Kidney (tissue), 14 donors: ENCODE measurements around the gene SCAF8. TPM values are rescaled to one million over a fixed set of nuclear protein-coding genes. Genes with fewer than 3 reads are reported as not detected.

ENCODE experiments used
- DNase-seq, 5 donors: peaks; one replicate each; pipeline ENCODE4 v3.0.0-alpha.2; 2013 to 2020
- FAIRE-seq: peaks from 2 replicates; lab custom pipeline; 2012; peaks lifted over from hg19 to GRCh38; lab: Jason Lieb, UNC
- H3K27ac ChIP-seq, 2 donors: one replicate each; pipeline ENCODE4 v1.7.0; 2013; ENCODE audit warnings: low read depth in 2 of 2, low read length in 2 of 2, inconsistent platforms in 1 of 2
- H3K27me3 ChIP-seq: one replicate; pipeline ENCODE4 v1.7.1; 2013; ENCODE audit warnings: low read length, inconsistent platforms; ENCODE audit not compliant: control insufficient read depth, insufficient read depth
- H3K36me3 ChIP-seq, 3 donors: one replicate each; pipeline versions ENCODE4 v1.7.0 to v1.7.1; 2013; ENCODE audit warnings: low read length in 3 of 3, control low read depth in 1 of 3, inconsistent platforms in 1 of 3; ENCODE audit not compliant: insufficient read depth in 3 of 3, control insufficient read depth in 2 of 3
- H3K4me1 ChIP-seq, 3 donors: one replicate each; pipeline versions ENCODE4 v1.7.0 to v1.7.1; 2013; ENCODE audit warnings: low read length in 3 of 3, inconsistent platforms in 1 of 3, low read depth in 1 of 3; ENCODE audit not compliant: control insufficient read depth in 2 of 3, insufficient read depth in 2 of 3
- H3K4me3 ChIP-seq, 3 donors: one replicate each; pipeline versions ENCODE4 v1.7.0 to v1.8.1; 2013; ENCODE audit warnings: low read length in 3 of 3, control low read depth in 1 of 3, inconsistent platforms in 1 of 3
- H3K9ac ChIP-seq, 3 donors: one replicate each; pipeline versions ENCODE4 v1.7.0 to v1.7.1; 2013; ENCODE audit warnings: low read length in 3 of 3, control low read depth in 1 of 3, inconsistent platforms in 1 of 3
- H3K9me3 ChIP-seq, 3 donors: one replicate each; pipeline versions ENCODE4 v1.7.0 to v1.7.1; 2013; ENCODE audit warnings: low read length in 3 of 3, control low read depth in 1 of 3, inconsistent platforms in 1 of 3; ENCODE audit not compliant: control insufficient read depth in 2 of 3, insufficient read depth in 1 of 3
- CTCF ChIP-seq: IDR thresholded peaks from 3 replicates; pipeline ENCODE4 v1.5.1; 2012; ENCODE audit warnings: mild to moderate bottlenecking, moderate library complexity, borderline replicate concordance; ENCODE audit not compliant: insufficient read depth; ENCODE audit errors: extremely low read depth
- intact Hi-C: fragments of 100-400 bp; cut with DNase I; formaldehyde crosslinking; loops from one replicate; pipeline ENCODE4 v1.11.1; 2022
- polyA plus RNA-seq: library from polyadenylated mRNA; stranded (reverse); fragments of 350-450 nt; fragmentation: Illumina TruSeq; extraction: RNeasy Lipid Tissue Mini Kit (QIAGEN cat#74804); gene quantifications from one replicate; pipeline ENCODE4 v1.2.3, GENCODE V29; 2014; ENCODE audit warnings: low read depth, low replicate concordance; ENCODE audit not compliant: insufficient read depth
- total RNA-seq: library from RNA; stranded (reverse); fragmentation: NEBNext Ultra II Directional; extraction: Animal tissue kit (Norgen Biotek cat#: 25700); gene quantifications from one replicate; pipeline ENCODE4 v1.2.1, GENCODE V29; 2021
- donor health status: control.
- donor health status: control.
- donor health status: control.
- donor health status: control.
- donor health status: control.
- donor health status: DM: yes; HTN: yes; CAD: no.
- donor health status: Normal renal cell carcinoma (clear cell type).

The SCAF8 gene
- total and polyA plus RNA-seq, 2 donors from 2014 or later = 8.3 to 52.2 TPM

- no peaks in the 10 kb centered on the region for H3K27me3 ChIP-seq
- intact Hi-C loops = no loop called here
- H3K4me3 ChIP-seq = no peak overlapping the region
- H3K4me1 ChIP-seq = peaks cover 0 to 3% (median 0%) of the 10 kb centered on the region in 3 donors
- FAIRE-seq (no peak), DNase-seq (no peak)
- no peak overlapping the region for H3K9ac ChIP-seq
- H3K9me3 ChIP-seq = no peaks in the 10 kb centered on the region
- TF ChIP-seq CTCF = no peak
- peaks cover 2 to 36% (median 5%) of the 10 kb centered on the region in 3 donors for H3K36me3 ChIP-seq
- no peak overlapping the region for H3K27ac ChIP-seq
These were observed 89.8 kb downstream of the SCAF8 start for GRCh38 chr6:154822947-154823558.

- intact Hi-C loops = no loop called here
- no peak overlapping the region for H3K9ac ChIP-seq
- H3K4me1 ChIP-seq = peaks cover 0 to 3% (median 0%) of the 10 kb centered on the region in 3 donors
- peaks cover 5 to 30% (median 5%) of the 10 kb centered on the region in 3 donors for H3K36me3 ChIP-seq
- H3K27me3 ChIP-seq = no peaks in the 10 kb centered on the region
- H3K4me3 ChIP-seq = no peak overlapping the region
- DNase-seq (peak in 1 of 5 donors; percentile 6), FAIRE-seq (no peak)
- H3K9me3 ChIP-seq = no peaks in the 10 kb centered on the region
- H3K27ac ChIP-seq = no peak overlapping the region
- no peak for TF ChIP-seq CTCF
These were observed 90.9 kb downstream of the SCAF8 start for GRCh38 chr6:154824076-154824475.

- Histone ChIP-seq H3K9me3 (no peaks in the 10 kb centered on the region), H3K4me1 (no peaks in the 10 kb centered on the region), H3K27ac (no peak overlapping the region), H3K27me3 (no peaks in the 10 kb centered on the region), H3K36me3 (peaks cover 8 to 33% (median 16%) of the 10 kb centered on the region in 3 donors), H3K9ac (no peak overlapping the region), H3K4me3 (no peak overlapping the region)
- FAIRE-seq (no peak), DNase-seq (no peak)
- TF ChIP-seq CTCF = no peak
- intact Hi-C loops = no loop called here
These were observed 96.8 kb downstream of the SCAF8 start for GRCh38 chr6:154829970-154830369.
